IPS-18c (cell line): ENCODE data around the gene SLC35B2.
"Not testable (repeated sequence)": the region's sequence is repeated elsewhere in the genome, so short reads cannot be mapped to it uniquely, and the experiment has no call there.

ENCODE experiments used
- H3K4me3 ChIP-seq: 2 replicates; pipeline ENCODE4 v1.7.0; 2013; ENCODE audit warnings: low read depth, mild to moderate bottlenecking, low read length, moderate library complexity; ENCODE audit not compliant: insufficient read depth
- H3K9me3 ChIP-seq: one replicate; pipeline ENCODE4 v1.6.1; 2013; ENCODE audit warnings: mild to moderate bottlenecking, low read length, moderate library complexity; ENCODE audit not compliant: control insufficient read depth, insufficient read depth

The SLC35B2 gene

DNA sequence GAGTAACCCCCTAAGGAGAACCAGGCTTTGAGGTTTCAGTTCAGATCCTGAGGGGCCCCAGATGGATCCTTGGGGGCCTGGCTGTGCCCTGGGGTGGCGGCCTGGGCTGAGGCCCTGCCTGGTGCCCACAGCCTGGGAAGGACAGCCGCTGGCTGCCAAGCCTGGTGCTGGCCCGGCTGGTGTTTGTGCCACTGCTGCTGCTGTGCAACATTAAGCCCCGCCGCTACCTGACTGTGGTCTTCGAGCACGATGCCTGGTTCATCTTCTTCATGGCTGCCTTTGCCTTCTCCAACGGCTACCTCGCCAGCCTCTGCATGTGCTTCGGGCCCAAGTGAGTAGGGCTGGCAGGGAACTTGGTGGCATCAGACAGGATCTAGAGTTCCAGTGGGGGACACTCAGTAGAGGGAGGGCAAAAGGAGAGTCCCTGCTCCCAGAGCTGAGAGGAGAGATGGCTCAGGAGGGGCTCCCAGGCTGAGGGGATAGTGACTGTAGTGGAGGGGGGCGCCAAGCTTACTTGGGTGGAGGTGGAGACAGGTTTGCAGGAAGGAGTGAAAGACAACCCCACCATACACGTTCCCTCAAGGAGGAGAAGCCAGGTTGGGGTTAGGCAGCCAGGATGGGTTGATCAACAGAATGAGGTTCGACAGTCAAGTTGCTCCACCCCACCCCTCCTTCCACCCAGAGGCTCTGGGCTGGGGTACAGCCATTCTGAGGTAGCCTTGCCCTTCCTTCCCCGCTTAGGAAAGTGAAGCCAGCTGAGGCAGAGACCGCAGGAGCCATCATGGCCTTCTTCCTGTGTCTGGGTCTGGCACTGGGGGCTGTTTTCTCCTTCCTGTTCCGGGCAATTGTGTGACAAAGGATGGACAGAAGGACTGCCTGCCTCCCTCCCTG lies 24.4 kb downstream of the SLC35B2 start:
- no peak overlapping the region for H3K4me3 ChIP-seq
- no peaks in the 10 kb centered on the region for H3K9me3 ChIP-seq

DNA sequence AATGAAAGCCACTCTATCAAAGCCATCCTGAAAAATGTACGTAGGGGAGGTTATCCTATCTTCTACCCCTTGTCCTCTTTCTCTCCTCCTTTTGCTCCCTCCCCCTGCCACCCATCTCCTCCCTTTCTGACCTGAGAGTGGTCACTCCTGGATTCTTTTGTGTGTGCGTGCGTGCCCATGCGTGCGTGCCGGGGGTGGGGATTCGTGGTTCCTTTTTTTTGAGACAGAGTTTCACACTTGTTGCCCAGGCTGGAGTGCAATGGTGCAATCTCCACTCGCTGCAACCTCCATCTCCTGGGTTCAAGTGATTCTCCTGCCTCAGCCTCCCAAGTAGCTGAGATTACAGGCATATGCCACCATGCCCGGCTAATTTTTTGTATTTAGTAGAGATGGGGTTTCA lies 25.9 kb downstream of the SLC35B2 start:
- not testable (repeated sequence) for H3K9me3 ChIP-seq, H3K4me3 ChIP-seq

GRCh38 chr6:44230034-44230675 lies 27.2 kb downstream of the SLC35B2 start:
- Histone ChIP-seq H3K4me3 (no peak overlapping the region), H3K9me3 (no peaks in the 10 kb centered on the region)

GRCh38 chr6:44229376-44230033 lies 27.8 kb downstream of the SLC35B2 start:
- no peak overlapping the region for H3K4me3 ChIP-seq
- H3K9me3 ChIP-seq: no peaks in the 10 kb centered on the region

GRCh38 chr6:44228836-44229235 lies 28.5 kb downstream of the SLC35B2 start:
- no peaks in the 10 kb centered on the region for H3K9me3 ChIP-seq
- H3K4me3 ChIP-seq: no peak overlapping the region

DNA sequence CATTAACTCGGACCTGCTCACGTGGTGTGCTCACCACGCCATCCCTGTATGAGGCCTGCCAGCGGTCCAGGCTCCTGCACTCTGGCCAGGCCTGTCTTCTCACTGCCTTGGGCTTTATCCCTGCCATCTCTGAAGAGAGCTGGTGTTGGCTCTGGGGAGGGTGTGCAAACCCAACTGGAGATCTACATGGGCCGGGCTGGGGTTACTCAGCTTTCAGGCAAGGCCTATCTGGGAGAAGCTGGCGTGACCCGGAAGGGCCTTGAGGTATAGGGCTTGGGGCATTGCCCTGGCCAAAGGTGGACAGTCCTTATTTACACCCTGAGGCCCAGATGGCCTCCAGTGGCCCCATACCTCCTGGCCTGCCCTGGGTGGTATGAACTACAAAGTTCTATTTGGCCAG lies 28.9 kb downstream of the SLC35B2 start:
- no peaks in the 10 kb centered on the region for H3K9me3 ChIP-seq
- H3K4me3 ChIP-seq: no peak overlapping the region

DNA sequence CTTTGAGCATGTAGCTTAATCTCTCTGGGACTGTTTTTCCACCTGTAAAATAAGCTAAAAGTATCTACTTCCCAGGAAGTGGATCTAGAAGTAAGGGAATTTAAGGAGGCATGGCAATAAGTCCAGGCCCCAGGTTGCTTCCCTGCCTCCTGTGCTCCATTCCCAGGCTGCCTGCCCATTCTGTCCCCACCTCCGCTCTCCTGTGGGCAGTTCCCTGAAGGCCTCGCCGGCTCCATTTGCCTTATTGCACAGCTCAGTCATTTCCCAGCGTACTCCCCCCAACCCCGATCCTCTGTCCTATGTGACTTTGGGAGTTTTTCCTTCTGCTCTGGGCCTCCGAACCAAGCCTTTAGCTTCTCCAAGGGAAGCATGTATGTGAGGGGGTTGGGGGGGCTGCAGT lies 29.3 kb downstream of the SLC35B2 start:
- no peaks in the 10 kb centered on the region for H3K9me3 ChIP-seq
- no peak overlapping the region for H3K4me3 ChIP-seq

GRCh38 chr6:44227148-44227793 lies 30.1 kb downstream of the SLC35B2 start:
- Histone ChIP-seq H3K4me3 (no peak overlapping the region), H3K9me3 (no peaks in the 10 kb centered on the region)

GRCh38 chr6:44226368-44227147 lies 30.8 kb downstream of the SLC35B2 start:
- Histone ChIP-seq H3K9me3 (no peaks in the 10 kb centered on the region), H3K4me3 (peak overlapping the region; percentile 20; the same call in 1 of the 2 replicates)

- no peaks in the 10 kb centered on the region for H3K9me3 ChIP-seq
- H3K4me3 ChIP-seq: peak overlapping the region; percentile 20; the same call in 1 of the 2 replicates
Measured at GRCh38 chr6:44225579-44226325, 31.6 kb downstream of the SLC35B2 start.

GRCh38 chr6:44224965-44225305 lies 32.4 kb downstream of the SLC35B2 start:
- H3K9me3 ChIP-seq: no peaks in the 10 kb centered on the region
- H3K4me3 ChIP-seq: peak overlapping the region; percentile 43

- Histone ChIP-seq H3K9me3 (no peaks in the 10 kb centered on the region), H3K4me3 (peak overlapping the region; percentile 43)
Measured at GRCh38 chr6:44224029-44224964, 33.0 kb downstream of the SLC35B2 start.

DNA sequence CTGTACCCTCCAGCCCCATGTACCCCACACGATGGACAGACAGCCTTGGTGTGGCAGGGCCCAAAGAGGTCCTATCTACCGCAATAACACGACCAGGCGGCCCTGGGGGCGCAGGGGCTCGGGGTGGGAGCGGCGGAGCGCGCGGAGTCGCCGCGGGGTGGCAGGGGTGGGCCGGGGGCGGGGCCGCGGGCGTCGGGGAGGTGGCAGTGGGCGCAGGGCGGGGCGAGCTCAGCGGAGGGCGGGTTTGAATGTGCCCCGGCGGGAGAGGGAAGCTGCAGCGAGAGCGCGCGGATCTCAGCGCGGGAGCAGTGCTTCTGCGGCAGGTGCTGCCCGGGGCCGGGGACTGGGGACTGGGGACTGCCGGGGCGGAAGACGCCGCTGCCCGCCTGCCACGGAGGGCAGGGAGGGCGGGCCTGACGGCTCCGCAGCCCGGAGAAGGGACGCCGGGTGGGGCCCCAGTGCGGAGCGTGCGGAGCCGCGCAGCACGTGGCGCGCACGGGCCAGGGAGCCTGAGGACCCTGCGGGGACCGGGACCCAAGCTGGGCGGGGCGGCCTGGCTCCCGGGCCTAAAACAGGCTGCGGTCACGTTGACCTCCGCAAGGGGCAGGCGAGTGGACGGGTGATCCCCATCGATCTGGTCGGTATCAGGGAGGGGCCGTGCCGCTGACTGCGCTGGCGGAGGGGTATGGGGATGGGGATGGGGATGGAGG lies 33.9 kb downstream of the SLC35B2 start, which contains the start of gene SLC29A1:
Gene SLC29A1, plus strand, starts transcription at position 277 of the 710 bp plus-strand sequence. CDS start 3,719 bp downstream, outside the sequence.
- Histone ChIP-seq H3K9me3 (no peaks in the 10 kb centered on the region), H3K4me3 (peak within 1 kb of the TSS; percentile 46)

DNA sequence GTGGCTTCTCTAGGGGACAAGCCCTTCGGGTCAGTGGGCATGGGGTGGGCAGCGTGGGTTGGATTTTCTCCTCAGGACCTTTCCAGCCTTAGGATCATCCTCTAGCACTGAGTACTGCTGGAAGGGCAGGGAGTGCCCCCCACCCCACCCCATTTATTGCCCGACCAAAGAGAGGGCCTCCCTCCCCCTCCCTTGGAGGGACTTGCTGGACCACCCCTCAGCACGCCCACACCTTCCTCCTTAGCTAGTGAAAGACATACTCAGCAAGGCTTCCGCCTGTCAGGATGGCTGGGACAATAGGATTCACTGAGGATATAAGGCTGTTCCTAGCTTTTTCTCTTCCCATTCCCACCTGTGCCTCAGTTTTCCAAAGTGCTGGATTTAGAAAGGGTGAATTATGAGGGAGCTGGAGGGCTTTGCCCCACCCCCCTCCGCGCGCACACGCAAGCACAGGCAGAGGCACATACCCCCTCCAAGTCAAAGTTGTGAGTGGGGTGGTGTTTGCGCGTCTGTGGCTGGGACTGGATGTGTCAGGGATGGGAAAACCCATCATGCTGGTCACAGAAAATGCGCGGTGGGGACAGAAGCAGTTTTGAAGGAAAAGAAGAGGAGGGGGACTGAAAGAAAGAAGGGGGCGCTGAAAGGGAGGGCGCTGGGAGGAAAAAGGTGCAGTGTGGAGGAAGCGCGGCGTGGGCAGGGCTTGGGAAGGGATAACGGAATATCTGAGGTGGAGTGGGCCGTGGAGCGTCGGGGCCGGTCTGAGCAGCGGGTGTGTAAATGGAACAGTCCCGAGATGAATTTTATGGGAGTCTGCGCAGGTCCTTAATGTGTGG lies 34.6 kb downstream of the SLC35B2 start:
- Histone ChIP-seq H3K4me3 (peak overlapping the region; percentile 46), H3K9me3 (no peaks in the 10 kb centered on the region)
